HepG2 (cell line): ENCODE data around the gene BUD23. TPM values are rescaled to one million over a fixed set of nuclear protein-coding genes. Genes with fewer than 3 reads are reported as not detected.

Source experiments
- ARHGAP35 ChIP-seq: sonication (generic); formaldehyde crosslinking; IDR thresholded peaks from 2 replicates; pipeline ENCODE4 v1.9.0; 2022; ENCODE audit warnings: mild to moderate bottlenecking, inconsistent platforms, moderate library complexity, missing genetic modification reagents, borderline replicate concordance
- FOXP1 ChIP-seq, 2 experiments: fragments of 450-650 bp in 1 of 2; IDR thresholded peaks; 2 replicates each; pipeline ENCODE4 v1.6.1; 2017 to 2018; ENCODE audit warnings: antibody characterized with exemption in 1 of 2
- FOXP4 ChIP-seq: sonication (generic); formaldehyde crosslinking; IDR thresholded peaks from 2 replicates; pipeline ENCODE4 v1.4.0; 2020; ENCODE audit warnings: missing genetic modification reagents
- HDAC6 ChIP-seq: fragments of 200-600 bp; sonication (generic); IDR thresholded peaks from 2 replicates; pipeline ENCODE4 v1.7.0; 2017; ENCODE audit warnings: mild to moderate bottlenecking, antibody characterized with exemption, low read length, low read depth
- ISL2 ChIP-seq: sonication (generic); formaldehyde crosslinking; IDR thresholded peaks from 2 replicates; pipeline ENCODE4 v1.5.0; 2020; ENCODE audit warnings: missing genetic modification reagents
- KAT7 ChIP-seq: IDR thresholded peaks from 2 replicates; pipeline ENCODE4 v1.6.1; 2018; ENCODE audit warnings: borderline replicate concordance, missing compliant biosample characterization
- KDM5A ChIP-seq: fragments of 200-600 bp; sonication (generic); IDR thresholded peaks from 2 replicates; pipeline ENCODE4 v1.7.0; 2018; ENCODE audit warnings: antibody characterized with exemption, mild to moderate bottlenecking, low read length, borderline replicate concordance
- MLLT10 ChIP-seq: sonication (generic); formaldehyde crosslinking; IDR thresholded peaks from 2 replicates; pipeline ENCODE4 v1.4.0; 2020; ENCODE audit warnings: missing genetic modification reagents
- NR2F6 ChIP-seq, 2 experiments: IDR thresholded peaks; 2 replicates each; pipeline ENCODE4 v1.6.1; 2016; ENCODE audit warnings: antibody characterized with exemption in 1 of 2, mild to moderate bottlenecking in 1 of 2
- RARA ChIP-seq: IDR thresholded peaks from 2 replicates; pipeline ENCODE4 v1.6.1; 2016; ENCODE audit warnings: missing genetic modification reagents, missing compliant biosample characterization
- RFX5 ChIP-seq: IDR thresholded peaks from 2 replicates; pipeline ENCODE4 v1.6.1; 2011; ENCODE audit warnings: low read depth, low read length, improper control_type of control experiment
- YY1 ChIP-seq: IDR thresholded peaks from 2 replicates; pipeline ENCODE4 v1.6.1; 2011; ENCODE audit warnings: low read length, low read depth, moderate library complexity, mild to moderate bottlenecking; ENCODE audit not compliant: insufficient read depth, insufficient replicate concordance
- ZBTB46 ChIP-seq: sonication (generic); formaldehyde crosslinking; IDR thresholded peaks from 2 replicates; pipeline ENCODE4 v1.4.0; 2020; ENCODE audit warnings: mild to moderate bottlenecking, missing genetic modification reagents, borderline replicate concordance
- ZNF331 ChIP-seq: sonication (generic); formaldehyde crosslinking; IDR thresholded peaks from 2 replicates; pipeline ENCODE4 v1.4.0; 2020; ENCODE audit warnings: missing genetic modification reagents
- ZNF484 ChIP-seq: sonication (generic); formaldehyde crosslinking; IDR thresholded peaks from 2 replicates; pipeline ENCODE4 v1.5.1; 2020; ENCODE audit warnings: mild to moderate bottlenecking, low read depth, missing genetic modification reagents, borderline replicate concordance
- ZNF557 ChIP-seq: sonication (generic); formaldehyde crosslinking; IDR thresholded peaks from 2 replicates; pipeline ENCODE4 v1.4.0; 2020; ENCODE audit warnings: missing genetic modification reagents
- ZNF589 ChIP-seq: sonication (generic); formaldehyde crosslinking; conservative IDR thresholded peaks from 2 replicates; pipeline ENCODE4 v1.8.0; 2022; ENCODE audit warnings: mild to moderate bottlenecking, moderate library complexity, missing genetic modification reagents
- ZNF747 ChIP-seq: sonication (generic); formaldehyde crosslinking; IDR thresholded peaks from 2 replicates; pipeline ENCODE4 v1.8.1; 2023; ENCODE audit warnings: missing genetic modification reagents, mild to moderate bottlenecking, borderline replicate concordance
- ZSCAN25 ChIP-seq: sonication (generic); formaldehyde crosslinking; IDR thresholded peaks from 2 replicates; pipeline ENCODE4 v1.8.0; 2022; ENCODE audit warnings: mild to moderate bottlenecking, missing genetic modification reagents
- polyA plus RNA-seq, 8 experiments: library from polyadenylated mRNA; depleted of rRNA in 3 of 8; stranded (reverse) in 7 of 8; unstranded in 1 of 8; fragments of >200 nt; fragmentation: Illumina TruSeq in 4 of 8; extraction: Trizol in 4 of 8; gene quantifications; 2 replicates each; pipeline versions ENCODE4 v1.2.1 to v1.2.3, GENCODE V29; 2011 to 2016; ENCODE audit warnings: low read depth in 4 of 8, missing spikeins in 1 of 8, mixed read lengths in 1 of 8; ENCODE audit not compliant: insufficient read depth in 1 of 8
- total RNA-seq, 5 experiments: library from RNA; depleted of rRNA; stranded (reverse); fragments of >200 nt; fragmentation: Illumina TruSeq; extraction: Trizol; gene quantifications; 2 replicates each; pipeline ENCODE4 v1.2.3, GENCODE V29; 2016; ENCODE audit warnings: low read depth in 1 of 5
- TF ChIP-seq, protein P1 (sequence below): IDR thresholded peaks from 2 replicates; pipeline ENCODE4 v1.6.1; 2016; ENCODE audit warnings: low read depth
- TF ChIP-seq, protein P2 (sequence below): sonication (generic); formaldehyde crosslinking; IDR thresholded peaks from 2 replicates; pipeline ENCODE4 v1.5.1; 2020; ENCODE audit warnings: mild to moderate bottlenecking, missing genetic modification reagents

The BUD23 gene
- total and polyA plus RNA-seq, 2 of the 13 experiments (the other 11 are each of a cell fraction or from before 2014, with no cell fraction given), result 47.5 to 54.5 TPM

- TF ChIP-seq FOXP4 (CRISPR knock-in tag) (0 out of 2 replicates have a peak, but pooled peaks have one; percentile 15), ARHGAP35 (CRISPR knock-in tag) (no peak), ZNF589 (CRISPR knock-in tag) (no peak), ZSCAN25 (CRISPR knock-in tag) (no peak), ZNF557 (no peak), ISL2 (CRISPR knock-in tag) (no peak), HDAC6 (no peak), KAT7 (no peak), ZBTB46 (no peak), ZNF331 (CRISPR knock-in tag) (peak; percentile 83; the same call in 1 of the 2 replicates), ZNF484 (CRISPR knock-in tag) (no peak), ZNF747 (CRISPR knock-in tag) (peak; percentile 51; the same call in 1 of the 2 replicates), MLLT10 (CRISPR knock-in tag) (no peak), RARA (no peak), KDM5A (no peak), FOXP1 (IDR thresholded peaks at IDR 0.05) (no peak), FOXP1 (CRISPR knock-in tag; IDR thresholded peaks at IDR 0.05) (no peak), RFX5 (no peak), YY1 (no peak), NR2F6 (IDR thresholded peaks at IDR 0.05) (no peak), NR2F6 (CRISPR knock-in tag; IDR thresholded peaks at IDR 0.05) (0 out of 2 replicates have a peak, but pooled peaks have one; percentile 17)
- TF ChIP-seq, protein P1, sequence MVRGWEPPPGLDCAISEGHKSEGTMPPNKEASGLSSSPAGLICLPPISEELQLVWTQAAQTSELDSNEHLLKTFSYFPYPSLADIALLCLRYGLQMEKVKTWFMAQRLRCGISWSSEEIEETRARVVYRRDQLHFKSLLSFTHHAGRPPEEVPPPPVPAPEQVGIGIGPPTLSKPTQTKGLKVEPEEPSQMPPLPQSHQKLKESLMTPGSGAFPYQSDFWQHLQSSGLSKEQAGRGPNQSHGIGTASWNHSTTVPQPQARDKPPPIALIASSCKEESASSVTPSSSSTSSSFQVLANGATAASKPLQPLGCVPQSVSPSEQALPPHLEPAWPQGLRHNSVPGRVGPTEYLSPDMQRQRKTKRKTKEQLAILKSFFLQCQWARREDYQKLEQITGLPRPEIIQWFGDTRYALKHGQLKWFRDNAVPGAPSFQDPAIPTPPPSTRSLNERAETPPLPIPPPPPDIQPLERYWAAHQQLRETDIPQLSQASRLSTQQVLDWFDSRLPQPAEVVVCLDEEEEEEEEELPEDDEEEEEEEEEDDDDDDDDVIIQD (CRISPR knock-in tag), result no peak
- TF ChIP-seq, protein P2, sequence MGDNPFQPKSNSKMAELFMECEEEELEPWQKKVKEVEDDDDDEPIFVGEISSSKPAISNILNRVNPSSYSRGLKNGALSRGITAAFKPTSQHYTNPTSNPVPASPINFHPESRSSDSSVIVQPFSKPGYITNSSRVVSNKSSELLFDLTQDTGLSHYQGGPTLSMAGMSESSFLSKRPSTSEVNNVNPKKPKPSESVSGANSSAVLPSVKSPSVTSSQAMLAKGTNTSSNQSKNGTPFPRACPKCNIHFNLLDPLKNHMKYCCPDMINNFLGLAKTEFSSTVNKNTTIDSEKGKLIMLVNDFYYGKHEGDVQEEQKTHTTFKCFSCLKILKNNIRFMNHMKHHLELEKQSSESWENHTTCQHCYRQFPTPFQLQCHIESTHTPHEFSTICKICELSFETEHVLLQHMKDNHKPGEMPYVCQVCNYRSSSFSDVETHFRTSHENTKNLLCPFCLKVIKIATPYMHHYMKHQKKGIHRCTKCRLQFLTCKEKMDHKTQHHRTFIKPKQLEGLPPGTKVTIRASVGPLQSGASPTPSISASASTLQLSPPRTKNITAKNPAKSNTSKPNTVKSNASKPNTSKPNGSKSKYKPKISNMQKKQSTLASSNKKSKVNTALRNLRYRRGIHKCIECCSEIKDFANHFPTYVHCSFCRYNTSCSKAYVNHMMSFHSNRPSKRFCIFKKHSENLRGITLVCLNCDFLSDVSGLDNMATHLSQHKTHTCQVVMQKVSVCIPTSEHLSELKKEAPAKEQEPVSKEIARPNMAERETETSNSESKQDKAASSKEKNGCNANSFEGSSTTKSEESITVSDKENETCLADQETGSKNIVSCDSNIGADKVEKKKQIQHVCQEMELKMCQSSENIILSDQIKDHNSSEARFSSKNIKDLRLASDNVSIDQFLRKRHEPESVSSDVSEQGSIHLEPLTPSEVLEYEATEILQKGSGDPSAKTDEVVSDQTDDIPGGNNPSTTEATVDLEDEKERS, result no peak
Measured at GRCh38 chr7:73734619-73735527, 51.5 kb downstream of the BUD23 start (continued).
